ENCODE data around the gene SPINK7. TPM values are rescaled to one million over a fixed set of nuclear protein-coding genes. Genes with fewer than 3 reads are reported as not detected.

SPINK7 gene
- polyA plus RNA-seq, 1 of the 3 experiments (the other 2 are of a cell fraction): not detected

DNA sequence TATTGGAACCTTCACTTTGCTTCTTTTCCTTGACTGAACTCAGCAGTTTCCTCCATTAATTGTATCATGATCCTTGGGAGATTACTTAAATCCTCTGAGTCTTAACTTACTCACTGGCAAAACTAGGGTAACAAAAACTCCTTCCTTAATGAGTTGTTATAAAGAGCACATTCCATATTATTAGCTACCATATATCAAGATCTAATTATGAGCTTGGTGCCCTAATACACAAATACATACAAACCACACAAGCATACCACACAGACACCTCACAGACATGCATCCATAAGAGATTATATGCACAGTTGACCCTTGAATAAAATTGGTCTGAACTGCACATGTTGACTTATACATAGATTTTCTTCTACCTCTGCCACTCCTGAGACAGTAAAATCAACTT, 2.5 kb upstream of the SPINK7 start:
- H3K4me3 ChIP-seq (ENCODE audit: low read depth in 2 of 2, low read length in 1 of 2): no peak overlapping the region
- no peak for DNase-seq
- H3K27ac ChIP-seq (ENCODE audit: low read depth in 2 of 2, low read length in 1 of 2): no peak overlapping the region
- no peak overlapping the region for H2AFZ ChIP-seq (ENCODE audit: low read depth)
- no peaks in the 10 kb centered on the region for H3K9me3 ChIP-seq
- H3K27me3 ChIP-seq (ENCODE audit: insufficient read depth): no peaks in the 10 kb centered on the region
- CTCF ChIA-PET: no interaction called here
- no peaks in the 10 kb centered on the region for H3F3A ChIP-seq (replicated peaks; ENCODE audit: insufficient read depth)
- H3K4me1 ChIP-seq (ENCODE audit: control insufficient read depth in 1 of 2, insufficient read depth in 2 of 2, low read depth in 1 of 2, low read length in 1 of 2): no peaks in the 10 kb centered on the region
- no peak overlapping the region for H3K4me2 ChIP-seq
- POLR2A ChIA-PET: no interaction called here
- no peak for TF ChIP-seq SIN3A (IDR thresholded peaks at IDR 0.05; ENCODE audit: borderline replicate concordance, low read depth, low read length)
- TF ChIP-seq RCOR1 (IDR thresholded peaks at IDR 0.05; ENCODE audit: low read length): no peak
- H3K9ac ChIP-seq: no peak overlapping the region
- H3K36me3 ChIP-seq (replicated peaks in 1 of 2; ENCODE audit: control insufficient read depth in 1 of 2, insufficient read depth in 2 of 2, low read length in 1 of 2): no peaks in the 10 kb centered on the region
- H4K20me1 ChIP-seq (ENCODE audit: insufficient read depth): no peaks in the 10 kb centered on the region
- no peaks in the 10 kb centered on the region for H3K79me2 ChIP-seq (ENCODE audit: insufficient read depth)
- H3K9me2 ChIP-seq: no peaks in the 10 kb centered on the region

DNA sequence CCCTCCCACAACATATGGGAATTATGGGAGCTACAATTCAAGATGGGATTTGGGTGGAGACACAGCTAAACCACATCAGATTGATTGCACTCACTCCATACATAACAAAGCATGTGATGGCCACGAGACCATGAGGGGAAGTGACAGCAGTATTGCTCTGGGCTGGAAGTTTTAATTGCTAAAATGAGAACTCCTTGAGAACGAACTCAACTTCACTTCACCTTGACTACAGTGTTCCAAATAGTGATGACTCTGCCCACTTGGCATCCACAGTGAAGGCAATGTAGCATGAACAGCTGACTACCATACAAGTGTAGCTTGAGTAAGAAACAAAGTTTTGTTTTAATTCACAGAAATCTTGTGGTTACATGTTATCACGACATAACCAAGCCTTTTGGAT, 739 bp upstream of the SPINK7 start:
- H3K4me3 ChIP-seq (ENCODE audit: low read depth in 2 of 2, low read length in 1 of 2): no peak overlapping the region
- 0% methylated on average over 3 of the region's 3 CpGs for WGBS (ENCODE audit: low lambda C conversion rate)
- H3K36me3 ChIP-seq (replicated peaks in 1 of 2; ENCODE audit: control insufficient read depth in 1 of 2, insufficient read depth in 2 of 2, low read length in 1 of 2): no peaks in the 10 kb centered on the region
- H3K9me2 ChIP-seq: no peaks in the 10 kb centered on the region
- no peak overlapping the region for H3K27ac ChIP-seq (ENCODE audit: low read depth in 2 of 2, low read length in 1 of 2)
- H4K20me1 ChIP-seq (ENCODE audit: insufficient read depth): no peaks in the 10 kb centered on the region
- H3F3A ChIP-seq (replicated peaks; ENCODE audit: insufficient read depth): no peaks in the 10 kb centered on the region
- no peaks in the 10 kb centered on the region for H3K4me1 ChIP-seq (ENCODE audit: control insufficient read depth in 1 of 2, insufficient read depth in 2 of 2, low read depth in 1 of 2, low read length in 1 of 2)
- no peak overlapping the region for H3K4me2 ChIP-seq
- no peak for DNase-seq
- H3K79me2 ChIP-seq (ENCODE audit: insufficient read depth): no peaks in the 10 kb centered on the region
- H2AFZ ChIP-seq (ENCODE audit: low read depth): no peak overlapping the region
- no peaks in the 10 kb centered on the region for H3K27me3 ChIP-seq (ENCODE audit: insufficient read depth)
- no peak overlapping the region for H3K9ac ChIP-seq
- H3K9me3 ChIP-seq: no peaks in the 10 kb centered on the region
- no peak for TF ChIP-seq MEF2A (IDR thresholded peaks at IDR 0.05; ENCODE audit: borderline replicate concordance, low read depth)
- ChIA-PET CTCF (interaction anchor here (1.0 kb wide), 1 partner anchor 13 kb away, joined by 3 read pairs; no protein-coding TSS in a partner anchor), POLR2A (no interaction called here)

- POLR2A ChIA-PET: no interaction called here
- H3K9me3 ChIP-seq: no peaks in the 10 kb centered on the region
- no peak overlapping the region for H3K9ac ChIP-seq
- H3K4me1 ChIP-seq (ENCODE audit: control insufficient read depth in 1 of 2, insufficient read depth in 2 of 2, low read depth in 1 of 2, low read length in 1 of 2): no peaks in the 10 kb centered on the region
- no peaks in the 10 kb centered on the region for H3K79me2 ChIP-seq (ENCODE audit: insufficient read depth)
- no peaks in the 10 kb centered on the region for H3K27me3 ChIP-seq (ENCODE audit: insufficient read depth)
- no peaks in the 10 kb centered on the region for H3F3A ChIP-seq (replicated peaks; ENCODE audit: insufficient read depth)
- no peaks in the 10 kb centered on the region for H4K20me1 ChIP-seq (ENCODE audit: insufficient read depth)
- H3K4me3 ChIP-seq (ENCODE audit: low read depth in 2 of 2, low read length in 1 of 2): no peak overlapping the region
- no peak for DNase-seq
- no peaks in the 10 kb centered on the region for H3K36me3 ChIP-seq (replicated peaks in 1 of 2; ENCODE audit: control insufficient read depth in 1 of 2, insufficient read depth in 2 of 2, low read length in 1 of 2)
- H3K4me2 ChIP-seq: no peak overlapping the region
- CTCF ChIA-PET: interaction anchor here (1.1 to 2.0 kb wide), 6 partner anchors 11 to 417 kb away, joined by 3 to 12 read pairs (median 3); no protein-coding TSS in a partner anchor
- 13% methylated on average over 2 of the region's 2 CpGs for WGBS (ENCODE audit: low lambda C conversion rate)
- no peak overlapping the region for H2AFZ ChIP-seq (ENCODE audit: low read depth)
- no peak overlapping the region for H3K27ac ChIP-seq (ENCODE audit: low read depth in 2 of 2, low read length in 1 of 2)
- no peaks in the 10 kb centered on the region for H3K9me2 ChIP-seq
- TF ChIP-seq RAD21 (IDR thresholded peaks at IDR 0.05; ENCODE audit: low read length) (0 out of 2 replicates have a peak, but pooled peaks have one; percentile 8), ELF1 (IDR thresholded peaks at IDR 0.05) (no peak)
These were observed 2.0 kb downstream of the SPINK7 start for GRCh38 chr5:148314187-148314586.

DNA sequence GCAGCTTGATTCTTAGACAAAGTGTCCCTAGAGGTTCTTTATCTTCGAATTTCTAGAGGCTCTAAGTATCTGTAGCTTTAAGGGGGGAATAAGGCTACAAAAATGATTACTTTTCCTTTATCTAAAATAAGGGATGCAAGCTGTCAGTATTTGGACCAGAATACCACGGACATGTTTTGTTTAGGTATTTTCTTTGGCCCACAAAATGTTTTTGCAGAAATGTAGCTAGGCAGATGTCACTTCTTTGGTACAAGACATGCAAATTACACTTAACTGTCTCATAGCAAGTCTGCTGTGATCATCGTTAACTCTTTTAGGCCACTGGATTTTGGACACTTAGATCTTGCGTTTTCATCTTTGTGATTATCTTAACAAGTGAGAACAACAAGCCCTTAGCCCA, 2.5 kb downstream of the SPINK7 start:
- DNase-seq: no peak
- Histone ChIP-seq H3F3A (replicated peaks; ENCODE audit: insufficient read depth) (no peaks in the 10 kb centered on the region), H3K4me3 (ENCODE audit: low read depth in 2 of 2, low read length in 1 of 2) (no peak overlapping the region), H3K36me3 (replicated peaks in 1 of 2; ENCODE audit: control insufficient read depth in 1 of 2, insufficient read depth in 2 of 2, low read length in 1 of 2) (no peaks in the 10 kb centered on the region), H3K27ac (ENCODE audit: low read depth in 2 of 2, low read length in 1 of 2) (no peak overlapping the region), H3K4me1 (ENCODE audit: control insufficient read depth in 1 of 2, insufficient read depth in 2 of 2, low read depth in 1 of 2, low read length in 1 of 2) (no peaks in the 10 kb centered on the region), H3K9ac (no peak overlapping the region), H2AFZ (ENCODE audit: low read depth) (no peak overlapping the region), H4K20me1 (ENCODE audit: insufficient read depth) (no peaks in the 10 kb centered on the region), H3K4me2 (no peak overlapping the region), H3K79me2 (ENCODE audit: insufficient read depth) (no peaks in the 10 kb centered on the region), H3K27me3 (ENCODE audit: insufficient read depth) (no peaks in the 10 kb centered on the region), H3K9me2 (no peaks in the 10 kb centered on the region), H3K9me3 (no peaks in the 10 kb centered on the region)
- CTCF ChIA-PET: interaction anchor here (0.8 to 2.0 kb wide), 6 partner anchors 8 to 416 kb away, joined by 3 to 12 read pairs (median 3); no protein-coding TSS in a partner anchor
- TF ChIP-seq CTCF (IDR thresholded peaks at IDR 0.05): no peak
- TF ChIP-seq NFIC (IDR thresholded peaks at IDR 0.05; ENCODE audit: borderline replicate concordance): no peak
- no peak for TF ChIP-seq USF2 (IDR thresholded peaks at IDR 0.05; ENCODE audit: borderline replicate concordance, low read depth, low read length)
- no peak for TF ChIP-seq RFX5 (IDR thresholded peaks at IDR 0.05; ENCODE audit: low read length)
- TF ChIP-seq, protein P1, sequence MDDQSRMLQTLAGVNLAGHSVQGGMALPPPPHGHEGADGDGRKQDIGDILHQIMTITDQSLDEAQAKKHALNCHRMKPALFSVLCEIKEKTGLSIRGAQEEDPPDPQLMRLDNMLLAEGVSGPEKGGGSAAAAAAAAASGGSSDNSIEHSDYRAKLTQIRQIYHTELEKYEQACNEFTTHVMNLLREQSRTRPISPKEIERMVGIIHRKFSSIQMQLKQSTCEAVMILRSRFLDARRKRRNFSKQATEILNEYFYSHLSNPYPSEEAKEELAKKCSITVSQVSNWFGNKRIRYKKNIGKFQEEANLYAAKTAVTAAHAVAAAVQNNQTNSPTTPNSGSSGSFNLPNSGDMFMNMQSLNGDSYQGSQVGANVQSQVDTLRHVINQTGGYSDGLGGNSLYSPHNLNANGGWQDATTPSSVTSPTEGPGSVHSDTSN (IDR thresholded peaks at IDR 0.05): no peak
- TF ChIP-seq MEF2A (IDR thresholded peaks at IDR 0.05; ENCODE audit: borderline replicate concordance, low read depth): no peak
- no peak for TF ChIP-seq SIN3A (IDR thresholded peaks at IDR 0.05; ENCODE audit: borderline replicate concordance, low read depth, low read length)
- TF ChIP-seq FOSL2 (IDR thresholded peaks at IDR 0.05; ENCODE audit: borderline replicate concordance, low read depth): no peak
- WGBS (ENCODE audit: low lambda C conversion rate): 25% methylated on average over 4 of the region's 4 CpGs
- POLR2A ChIA-PET: no interaction called here
